VCaP (cell line): ENCODE measurements around the gene UBALD2.

ENCODE experiments used
- H3K27ac ChIP-seq: fragments of 450-650 bp; 2 replicates; pipeline ENCODE4 v1.5.1; 2017
- TF ChIP-seq, protein P1 (sequence below): fragments of 450-650 bp; conservative IDR thresholded peaks from 2 replicates; pipeline ENCODE4 v1.5.1; 2017; ENCODE audit warnings: mild to moderate bottlenecking, moderate library complexity

Gene UBALD2

DNA sequence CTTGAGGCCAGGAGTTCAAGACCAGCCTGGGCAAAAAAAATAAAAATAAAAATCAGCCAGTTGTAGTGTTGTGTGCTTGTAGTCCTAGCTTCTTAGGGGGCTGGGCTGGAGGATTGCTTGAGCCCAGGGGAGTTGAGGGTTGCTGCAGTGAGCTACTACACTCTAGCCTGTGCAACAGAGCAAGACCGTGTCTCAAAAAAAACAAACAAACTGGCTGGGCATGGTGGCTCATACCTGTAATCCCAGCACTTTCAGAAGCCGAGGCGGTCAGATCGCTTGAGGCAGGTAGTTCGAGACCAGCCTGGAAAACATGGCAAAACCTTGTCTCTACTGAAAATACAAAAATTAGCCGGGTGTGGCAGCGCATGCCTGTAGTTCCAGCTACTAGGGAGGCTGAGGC is 4.9 kb upstream of the UBALD2 start:
- TF ChIP-seq, protein P1, sequence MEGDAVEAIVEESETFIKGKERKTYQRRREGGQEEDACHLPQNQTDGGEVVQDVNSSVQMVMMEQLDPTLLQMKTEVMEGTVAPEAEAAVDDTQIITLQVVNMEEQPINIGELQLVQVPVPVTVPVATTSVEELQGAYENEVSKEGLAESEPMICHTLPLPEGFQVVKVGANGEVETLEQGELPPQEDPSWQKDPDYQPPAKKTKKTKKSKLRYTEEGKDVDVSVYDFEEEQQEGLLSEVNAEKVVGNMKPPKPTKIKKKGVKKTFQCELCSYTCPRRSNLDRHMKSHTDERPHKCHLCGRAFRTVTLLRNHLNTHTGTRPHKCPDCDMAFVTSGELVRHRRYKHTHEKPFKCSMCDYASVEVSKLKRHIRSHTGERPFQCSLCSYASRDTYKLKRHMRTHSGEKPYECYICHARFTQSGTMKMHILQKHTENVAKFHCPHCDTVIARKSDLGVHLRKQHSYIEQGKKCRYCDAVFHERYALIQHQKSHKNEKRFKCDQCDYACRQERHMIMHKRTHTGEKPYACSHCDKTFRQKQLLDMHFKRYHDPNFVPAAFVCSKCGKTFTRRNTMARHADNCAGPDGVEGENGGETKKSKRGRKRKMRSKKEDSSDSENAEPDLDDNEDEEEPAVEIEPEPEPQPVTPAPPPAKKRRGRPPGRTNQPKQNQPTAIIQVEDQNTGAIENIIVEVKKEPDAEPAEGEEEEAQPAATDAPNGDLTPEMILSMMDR, result no peak
- no peak overlapping the region for H3K27ac ChIP-seq

DNA sequence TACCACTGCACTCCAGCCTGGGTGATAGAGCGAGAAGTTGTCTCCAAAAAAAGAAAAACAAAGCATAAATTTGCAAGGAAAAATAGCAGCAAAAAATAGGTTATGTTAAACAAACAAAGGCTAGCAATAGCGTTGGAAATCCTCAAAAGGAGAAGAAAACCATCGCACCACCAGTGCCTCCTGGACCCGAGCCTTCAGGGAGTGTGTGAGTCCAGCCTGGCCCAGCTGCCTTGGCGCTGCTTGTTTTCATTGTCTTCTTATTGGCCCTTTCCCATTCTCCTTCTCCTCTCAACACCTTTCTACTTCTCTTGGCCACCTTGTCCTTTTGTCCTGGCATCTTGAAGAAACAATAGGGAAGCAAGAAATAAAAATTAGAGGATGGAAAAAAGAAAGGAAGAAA is 4.5 kb upstream of the UBALD2 start:
- no peak overlapping the region; the same call in 1 of the 2 replicates for H3K27ac ChIP-seq

DNA sequence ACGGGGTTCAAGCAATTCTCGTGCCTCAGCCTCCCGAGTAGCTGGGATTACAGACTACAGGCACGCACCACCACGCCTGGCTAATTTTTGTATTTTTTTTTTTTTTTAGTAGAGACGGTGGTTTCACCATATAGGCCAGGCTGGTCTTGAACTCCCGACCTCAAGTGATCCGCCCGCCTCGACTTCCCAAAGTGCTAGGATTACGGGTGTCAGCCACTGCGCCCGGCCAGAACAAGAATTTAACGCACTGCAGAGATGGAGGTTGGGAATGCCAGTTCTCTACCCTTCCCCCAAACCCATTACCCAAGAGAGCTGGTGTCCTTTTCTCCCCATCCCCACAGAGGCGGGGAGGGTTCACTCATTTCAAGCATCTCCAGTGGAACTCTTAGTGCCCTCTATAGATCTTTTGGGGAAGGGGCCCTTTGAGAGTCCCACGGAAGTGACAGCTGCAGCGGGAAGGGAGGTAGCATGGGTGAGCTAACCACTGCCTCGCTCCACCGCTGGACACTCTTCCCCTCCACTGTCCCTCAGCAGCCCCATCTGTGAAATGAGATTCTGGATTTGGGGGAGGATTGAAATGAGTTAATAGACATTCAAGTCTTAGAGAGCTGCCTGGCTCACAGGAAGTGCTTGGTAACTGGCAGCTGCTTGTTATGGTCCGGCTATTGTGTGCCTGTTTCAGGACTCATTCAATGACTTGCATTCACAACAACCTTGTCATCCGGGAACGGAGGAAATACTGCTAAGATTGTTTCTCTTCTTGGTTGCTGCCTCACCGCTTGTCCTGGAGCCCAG is 3.5 kb upstream of the UBALD2 start:
- TF ChIP-seq, protein P1, result no peak
- H3K27ac ChIP-seq, result peak overlapping the region; percentile 97

More for the DNA sequence above, 4.5 kb upstream of the UBALD2 start:
- TF ChIP-seq, protein P1, result no peak

DNA sequence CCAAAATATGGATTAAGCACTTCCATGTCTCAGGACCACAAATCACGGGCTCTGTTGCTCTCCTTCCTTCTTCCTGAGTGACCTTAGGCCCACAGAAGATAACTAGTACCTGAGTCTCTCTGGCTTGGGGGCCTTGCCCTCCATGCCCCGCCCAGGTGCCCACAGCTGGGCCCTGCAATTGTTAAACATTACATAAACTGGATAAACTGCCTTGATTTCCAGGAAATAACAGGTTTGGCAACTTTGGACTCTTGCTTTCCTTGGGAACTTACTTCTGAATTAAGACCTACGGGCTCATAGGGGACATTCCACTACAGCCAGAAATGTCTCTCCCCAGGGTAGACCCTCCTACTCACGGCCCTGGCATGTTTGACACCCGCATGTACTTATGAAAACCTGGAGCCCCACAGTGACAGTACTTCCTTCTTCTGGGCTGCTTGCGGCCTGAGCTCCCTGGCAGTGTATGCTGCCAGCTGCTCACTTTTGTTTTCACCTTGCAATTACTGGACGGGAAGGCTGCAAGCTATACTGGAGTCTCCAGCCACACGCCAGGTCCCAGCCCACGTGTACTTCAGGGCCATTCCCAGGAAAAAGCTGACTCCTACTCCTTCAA is 2.3 kb upstream of the UBALD2 start:
- peak overlapping the region; percentile 97 for H3K27ac ChIP-seq
- TF ChIP-seq, protein P1, result no peak

DNA sequence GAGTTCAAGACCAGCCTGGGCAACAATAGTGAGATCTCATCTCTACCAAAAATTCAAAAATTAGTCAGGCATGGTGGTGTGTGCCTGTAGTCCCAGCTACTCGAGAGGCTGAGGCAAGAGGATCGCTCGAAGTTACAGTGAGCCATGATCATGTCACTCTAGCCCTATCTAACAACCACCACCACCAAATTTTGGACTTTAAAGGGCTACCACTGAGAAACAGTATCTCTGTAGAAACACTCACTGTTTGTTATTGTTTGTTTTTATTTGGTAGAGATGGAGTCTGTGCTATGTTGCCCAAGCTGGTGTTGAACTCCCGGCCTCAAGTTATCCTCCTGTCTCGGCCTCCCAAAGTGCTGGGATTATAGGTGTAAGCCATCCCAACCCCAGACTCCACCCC is 1.3 kb upstream of the UBALD2 start:
- peak overlapping the region; percentile 97 for H3K27ac ChIP-seq
- TF ChIP-seq, protein P1, result no peak

DNA sequence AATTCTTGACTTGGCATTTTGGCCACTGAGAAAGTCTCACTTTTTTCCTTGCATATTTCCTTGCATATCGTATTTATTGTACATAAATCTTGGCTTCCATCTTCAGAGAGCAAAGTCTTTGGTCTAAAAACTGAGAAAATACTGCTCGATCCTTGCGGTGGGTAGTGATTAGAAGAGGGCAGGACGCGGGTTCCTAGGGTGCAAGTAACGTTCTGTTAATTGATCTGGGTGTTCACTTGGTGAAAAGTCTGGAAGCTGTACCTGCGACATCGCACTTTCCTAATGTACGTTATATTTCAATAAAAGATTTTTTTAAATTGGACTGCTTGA is 758 bp upstream of the UBALD2 start:
- TF ChIP-seq, protein P1, result no peak
- peak overlapping the region; percentile 97 for H3K27ac ChIP-seq

DNA sequence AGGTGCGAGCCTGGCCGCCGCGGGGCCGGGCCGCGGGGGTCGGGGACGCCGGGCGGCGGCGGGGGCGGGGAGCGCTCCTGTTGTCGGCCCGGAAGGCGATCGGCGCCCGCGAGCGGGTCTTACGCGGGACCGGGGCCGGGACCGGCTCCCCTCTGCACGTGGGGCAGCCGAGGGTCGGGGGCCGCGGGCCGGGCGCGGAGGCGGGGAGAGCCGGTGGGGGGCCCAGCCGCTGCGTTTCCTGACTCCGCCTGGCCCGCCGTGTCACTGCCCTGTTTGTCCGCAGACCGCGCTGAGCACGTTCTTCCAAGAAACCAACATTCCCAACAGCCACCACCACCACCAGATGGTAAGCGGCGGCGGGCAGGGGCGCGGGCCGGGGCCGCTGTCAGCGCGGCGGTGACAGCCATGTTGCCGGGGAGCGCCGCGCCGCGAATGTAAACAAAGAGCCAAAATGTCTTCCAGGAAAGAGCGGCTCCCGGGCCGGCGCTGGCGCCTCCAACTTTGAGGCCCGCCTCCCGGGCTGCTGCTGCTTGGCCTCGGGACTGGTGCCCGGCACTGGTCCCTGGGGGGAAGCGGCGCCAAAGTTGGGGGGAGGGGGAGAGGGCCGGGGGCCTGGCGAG is 586 bp downstream of the UBALD2 start:
- TF ChIP-seq, protein P1, result no peak
- H3K27ac ChIP-seq, result peak overlapping the region; percentile 97
